Measurements from ENCODE around the gene PHETA2.
"Not testable (repeated sequence)": the region's sequence is repeated elsewhere in the genome, so short reads cannot be mapped to it uniquely, and the experiment has no call there.

Gene PHETA2

DNA sequence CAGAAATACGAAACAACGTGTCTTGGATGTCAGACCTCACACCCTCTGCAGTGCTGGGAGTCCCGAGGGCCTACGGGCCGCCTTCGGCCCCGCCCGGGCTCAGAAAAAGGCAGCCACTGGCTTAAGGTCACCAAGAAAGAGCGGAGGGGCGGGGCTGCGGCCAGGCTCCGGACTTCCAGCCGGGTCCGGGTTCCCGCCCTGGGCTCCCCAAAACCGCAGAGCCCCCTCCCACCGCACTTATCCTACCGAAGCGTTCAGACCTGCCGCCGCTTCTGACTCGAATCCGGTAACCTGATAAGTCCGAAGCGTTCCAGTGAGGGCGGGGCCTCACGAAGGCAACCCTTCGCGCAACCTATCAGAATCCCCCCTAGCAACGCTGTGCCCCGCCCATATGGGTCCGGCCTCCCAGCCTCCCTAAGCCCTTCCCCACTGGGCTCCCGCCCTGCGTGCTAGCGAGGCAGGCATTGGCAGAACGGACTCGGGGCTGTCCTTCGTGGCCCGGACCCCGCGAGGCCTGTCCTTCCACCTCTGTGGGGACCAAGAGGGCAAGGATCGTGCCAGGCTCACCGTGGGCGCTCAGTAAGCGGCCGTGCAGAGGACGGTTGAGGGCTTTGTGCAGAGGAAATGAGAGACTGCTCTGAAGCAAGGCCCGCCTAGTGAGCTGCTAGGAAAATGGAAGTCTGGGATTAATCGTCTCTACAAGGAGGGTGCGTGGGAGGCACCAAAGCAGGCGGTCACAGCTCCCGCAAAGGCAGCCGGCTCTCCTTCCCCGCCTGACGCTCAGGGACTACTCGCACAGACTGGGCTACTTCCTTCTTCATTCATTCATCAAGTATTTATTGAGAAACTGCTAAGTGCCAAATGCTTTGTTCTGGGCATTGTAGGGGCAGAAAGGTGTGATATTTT is 3.3 kb upstream of the PHETA2 start, which contains the start of gene NAGA:
TSS of gene NAGA (minus strand) at position 296 of the 906 bp plus-strand sequence. CDS start 515 bp downstream, outside the sequence.
- peak; percentile 99 for DNase-seq

DNA sequence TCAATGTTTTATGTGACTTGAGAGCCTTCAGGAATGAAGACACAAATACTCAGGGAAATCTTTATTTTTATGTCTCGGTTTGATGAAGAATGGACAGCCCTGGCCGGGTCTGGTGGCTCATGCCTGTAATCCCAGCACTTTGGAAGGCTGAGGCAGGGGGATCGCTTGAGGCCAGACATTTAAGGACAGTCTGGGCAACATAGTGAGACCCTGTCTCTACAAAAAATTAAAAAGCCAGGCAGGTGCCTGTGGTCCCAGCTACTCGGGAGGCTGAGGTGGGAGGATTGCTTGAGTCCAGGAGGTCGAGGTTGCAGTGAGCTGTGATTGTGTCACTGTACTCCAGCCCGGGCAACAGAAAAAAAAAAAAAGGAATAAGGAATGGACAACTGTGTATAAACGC is 2.5 kb upstream of the PHETA2 start:
- not testable (repeated sequence) for DNase-seq

DNA sequence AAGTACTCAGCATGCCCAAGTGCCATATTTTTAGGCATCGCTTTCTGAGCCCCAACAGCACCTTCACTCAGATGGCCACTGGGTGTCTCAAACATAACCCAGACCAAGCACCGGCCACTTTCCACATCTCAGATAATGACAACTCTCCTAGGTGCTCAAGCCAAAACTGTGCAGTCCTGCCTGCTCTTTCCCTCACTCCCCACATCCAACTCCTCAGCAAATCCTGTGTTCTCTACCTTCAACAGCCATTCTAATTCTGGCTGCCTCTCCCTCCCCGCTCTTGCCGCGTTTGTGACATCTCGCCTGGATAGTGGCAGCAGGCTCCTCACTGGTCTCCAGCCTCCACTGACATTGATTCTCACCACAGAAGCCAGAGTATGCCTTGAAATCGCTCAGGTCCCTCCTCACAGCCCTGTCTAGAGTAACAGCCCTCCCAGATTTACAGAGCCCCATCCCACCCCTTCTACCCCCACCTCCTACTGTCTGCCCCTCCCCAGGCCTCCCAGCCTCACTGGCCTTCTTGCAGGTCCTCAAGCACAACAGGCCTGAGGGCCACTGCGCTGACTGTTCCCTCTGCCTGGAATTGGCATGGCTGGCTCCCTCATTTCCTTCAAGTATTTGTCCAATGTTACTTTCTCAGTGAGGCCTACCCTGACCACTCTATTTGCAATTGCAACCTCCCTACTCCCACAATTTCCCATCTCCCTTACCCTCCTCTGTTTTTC is 1.3 kb upstream of the PHETA2 start:
- peak; percentile 25 for DNase-seq

DNA sequence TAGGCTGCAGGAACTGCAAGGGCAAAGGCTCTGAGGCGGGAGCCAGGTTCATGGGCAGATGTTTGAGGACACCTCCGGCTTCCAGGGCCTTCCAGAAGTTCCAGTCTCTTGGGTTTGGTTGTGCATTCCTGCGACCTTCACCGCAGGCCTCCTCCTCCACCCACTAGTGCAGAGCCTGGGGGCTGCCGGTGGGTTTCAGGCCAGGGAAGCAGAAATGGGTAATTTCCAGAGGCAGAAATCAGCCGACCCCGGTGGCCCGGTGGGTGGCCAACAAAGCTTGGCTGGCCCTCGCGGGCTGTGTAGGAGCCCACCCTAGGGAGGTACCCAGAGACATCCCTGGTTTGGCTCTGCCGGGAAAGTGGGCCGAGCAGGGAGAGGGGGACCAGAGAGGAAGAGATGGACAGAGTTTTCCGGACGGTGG is 417 bp upstream of the PHETA2 start:
- DNase-seq, result no peak

DNA sequence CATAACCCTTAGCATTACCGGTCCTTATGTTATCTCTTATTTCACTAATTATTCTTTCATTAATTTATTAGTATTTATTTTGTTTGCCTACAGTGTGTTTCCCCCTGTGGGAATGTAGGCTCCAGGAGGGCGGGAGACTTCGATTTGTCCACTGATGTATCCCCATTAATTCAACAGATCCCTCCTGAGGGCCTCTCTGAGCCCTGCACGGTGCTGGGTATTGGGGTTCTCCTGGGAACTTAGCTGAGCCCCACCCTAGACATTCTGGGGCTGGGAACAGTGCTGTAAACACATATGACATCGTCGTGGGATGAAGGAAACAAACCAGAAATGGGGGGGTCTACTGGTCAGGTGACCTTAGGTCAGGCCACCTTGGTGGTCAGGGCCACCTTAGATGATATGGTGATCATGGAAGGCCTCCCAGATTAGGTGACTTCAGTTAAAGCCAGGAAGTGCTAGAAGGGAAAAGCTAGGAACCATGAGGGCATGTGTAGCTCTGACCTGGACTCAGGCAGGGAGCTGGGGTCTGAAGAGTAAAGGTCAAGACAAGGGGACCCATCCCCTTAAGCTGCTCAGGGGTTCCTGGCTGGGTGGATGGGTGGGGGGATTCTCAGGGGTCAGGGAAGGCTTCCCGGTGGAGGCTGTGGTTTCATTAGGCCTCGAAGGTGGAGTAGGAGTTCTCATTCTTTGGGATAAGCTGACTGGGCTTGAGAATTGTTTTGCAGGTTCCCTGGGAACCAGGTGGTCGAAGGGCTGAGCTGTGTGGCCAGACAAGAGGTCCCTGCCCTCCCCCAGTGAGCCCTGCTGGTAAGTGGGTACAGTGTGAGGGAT is 1.0 kb downstream of the PHETA2 start:
- DNase-seq, result no peak

DNA sequence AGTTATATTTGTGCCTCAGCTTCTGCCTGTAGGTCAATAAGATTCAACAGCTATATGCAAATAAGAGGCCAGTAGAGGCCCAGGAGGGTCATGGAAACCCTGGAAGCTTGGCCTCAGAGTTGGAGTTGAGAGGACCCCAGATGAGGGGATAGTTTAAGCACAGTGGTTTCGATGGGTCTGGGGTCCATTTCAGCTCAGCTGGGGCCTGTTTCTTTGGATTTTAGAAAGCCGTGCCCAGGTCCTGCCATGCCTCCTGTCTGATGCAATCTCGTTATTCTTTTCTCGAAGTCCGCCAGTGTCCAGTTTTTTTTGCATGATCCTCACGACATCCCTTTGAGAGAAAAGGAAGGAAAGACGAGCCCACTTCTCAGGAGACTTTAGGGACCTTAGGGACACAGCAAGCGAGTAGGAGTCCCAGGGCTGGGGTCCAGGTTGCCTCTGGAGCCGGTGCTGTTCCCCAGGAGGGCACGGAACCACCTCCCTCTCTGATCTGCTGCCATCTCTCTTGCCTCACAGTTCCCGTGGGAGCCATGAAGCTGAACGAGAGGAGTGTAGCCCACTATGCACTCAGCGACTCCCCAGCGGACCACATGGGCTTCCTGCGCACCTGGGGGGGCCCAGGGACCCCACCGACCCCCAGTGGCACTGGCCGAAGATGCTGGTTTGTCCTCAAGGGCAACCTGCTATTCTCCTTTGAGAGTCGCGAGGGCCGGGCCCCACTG is 2.9 kb downstream of the PHETA2 start:
- no peak for DNase-seq

DNA sequence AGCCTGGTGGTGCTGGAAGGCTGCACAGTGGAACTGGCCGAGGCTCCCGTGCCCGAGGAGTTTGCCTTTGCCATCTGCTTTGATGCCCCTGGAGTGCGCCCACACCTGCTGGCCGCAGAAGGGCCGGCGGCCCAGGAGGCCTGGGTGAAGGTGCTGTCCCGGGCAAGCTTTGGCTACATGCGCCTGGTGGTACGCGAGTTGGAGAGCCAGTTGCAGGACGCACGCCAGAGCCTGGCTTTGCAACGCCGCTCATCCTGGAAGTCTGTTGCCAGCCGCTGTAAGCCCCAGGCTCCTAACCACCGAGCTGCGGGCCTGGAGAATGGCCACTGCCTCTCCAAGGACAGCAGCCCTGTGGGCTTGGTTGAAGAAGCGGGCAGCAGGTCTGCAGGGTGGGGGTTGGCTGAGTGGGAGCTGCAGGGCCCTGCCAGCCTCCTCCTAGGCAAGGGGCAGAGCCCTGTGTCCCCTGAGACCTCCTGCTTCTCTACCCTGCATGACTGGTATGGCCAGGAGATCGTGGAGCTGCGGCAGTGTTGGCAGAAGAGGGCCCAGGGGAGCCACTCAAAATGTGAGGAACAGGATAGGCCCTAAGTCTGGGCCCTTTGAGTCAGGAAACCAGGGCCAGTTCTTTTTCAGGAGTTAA is 3.6 kb downstream of the PHETA2 start:
- DNase-seq, result no peak

DNA sequence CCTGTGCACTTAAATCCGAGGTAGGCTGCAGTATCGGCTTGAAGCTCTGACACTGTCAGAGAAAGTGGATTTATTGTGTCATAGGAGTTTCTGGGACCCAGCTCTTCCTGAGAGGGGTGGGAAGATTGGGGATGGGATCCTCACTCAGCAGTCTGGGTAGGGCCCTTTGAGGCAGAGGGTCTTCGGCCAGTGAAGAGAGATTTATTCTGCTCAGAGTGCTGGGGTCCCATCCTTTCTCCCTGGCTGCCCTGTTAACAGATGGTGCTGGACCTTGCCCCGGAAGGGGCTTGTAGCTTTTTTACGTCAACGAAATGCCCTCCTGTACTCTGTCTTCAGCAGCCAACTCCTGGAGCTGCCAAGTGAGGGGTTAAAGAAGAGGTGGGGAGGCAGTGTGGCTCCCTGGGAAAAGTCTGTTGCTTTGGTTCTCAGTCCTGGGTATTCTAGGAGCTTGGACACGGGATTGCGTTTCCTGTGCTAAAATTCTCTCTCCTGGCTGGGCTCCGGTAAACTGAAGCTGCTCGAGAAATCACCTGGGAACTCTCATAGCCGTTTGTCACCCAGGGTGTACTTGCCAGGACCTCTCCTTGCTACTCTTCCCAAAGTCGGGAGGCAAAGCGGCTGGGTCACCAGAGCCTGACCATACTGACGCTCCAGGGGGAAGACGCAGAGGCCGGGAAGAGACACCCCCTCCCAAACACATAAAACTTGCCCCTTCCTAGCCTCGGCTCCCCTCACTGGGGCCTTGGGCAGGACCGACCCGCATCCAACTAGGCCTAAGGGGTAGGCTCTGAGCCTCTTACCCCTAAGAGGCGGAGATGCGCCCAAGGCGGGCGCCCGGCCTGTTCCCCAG is 4.6 kb downstream of the PHETA2 start:
- DNase-seq, result no peak

DNA sequence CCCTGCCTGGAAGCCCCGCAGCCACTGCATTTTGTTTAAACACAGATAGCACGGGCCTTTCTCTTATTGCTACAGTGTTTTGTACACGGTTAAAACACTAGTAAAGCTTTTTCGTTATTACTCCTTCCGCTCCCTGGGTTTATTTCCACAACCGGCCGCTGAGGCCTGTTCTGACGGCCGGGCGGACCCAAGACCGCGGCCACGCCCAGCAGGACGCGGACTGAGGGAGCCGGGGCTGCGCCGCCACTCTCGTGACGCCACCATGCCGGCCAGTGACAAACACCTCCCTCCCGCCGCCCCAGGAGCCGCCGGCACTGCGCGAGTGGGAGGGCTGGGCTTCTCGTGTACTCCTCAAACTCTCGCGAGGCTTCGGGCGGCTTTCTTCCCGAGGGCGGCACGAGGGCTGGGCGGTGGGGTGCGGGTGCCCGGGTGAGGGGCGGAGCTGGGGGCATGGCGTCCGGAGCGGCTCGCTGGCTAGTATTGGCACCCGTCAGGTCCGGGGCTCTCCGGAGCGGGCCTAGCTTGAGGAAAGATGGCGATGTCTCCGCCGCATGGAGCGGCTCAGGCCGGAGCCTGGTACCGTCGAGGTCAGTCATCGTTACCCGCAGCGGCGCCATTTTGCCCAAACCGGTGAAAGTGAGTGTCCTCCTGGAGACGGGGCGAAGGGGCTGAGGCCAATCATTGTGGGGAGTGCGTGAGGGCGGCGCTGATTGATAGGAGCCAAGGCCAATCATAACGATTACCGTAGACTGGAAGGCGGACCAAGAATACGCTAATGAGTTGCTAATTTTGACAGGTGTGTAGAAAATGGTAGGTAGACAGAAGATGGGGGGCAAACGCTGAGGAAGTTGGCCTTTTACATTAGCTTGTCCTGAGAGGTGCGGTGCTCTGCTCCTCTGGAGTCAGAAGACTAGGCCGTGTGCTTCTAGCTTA is 5.5 kb downstream of the PHETA2 start, which contains the start of gene SMDT1:
TSS of gene SMDT1 (plus strand) at position 382 of the 933 bp plus-strand sequence. CDS start at position 451, 69 bp downstream.
- DNase-seq, result peak; percentile 100

DNA sequence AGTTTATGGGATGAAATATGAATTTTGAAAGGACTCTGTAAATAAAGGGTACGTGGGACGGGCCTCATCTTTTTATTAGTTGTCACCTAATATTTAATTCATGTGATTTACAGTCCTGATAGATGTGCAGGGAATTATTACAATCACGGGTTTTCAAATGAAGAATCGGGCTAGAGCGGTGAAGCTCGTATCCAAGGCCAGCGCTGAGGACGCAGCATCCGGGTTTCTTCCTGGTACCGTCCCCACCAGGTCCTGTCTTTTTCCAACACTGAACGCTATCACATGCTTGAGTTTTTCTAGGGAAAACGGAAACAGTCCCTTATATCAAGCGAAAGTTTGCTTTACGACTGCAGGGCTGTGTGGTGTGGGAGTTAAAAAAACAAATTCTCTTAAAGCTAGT is 6.2 kb downstream of the PHETA2 start:
- peak; percentile 65 for DNase-seq

DNA sequence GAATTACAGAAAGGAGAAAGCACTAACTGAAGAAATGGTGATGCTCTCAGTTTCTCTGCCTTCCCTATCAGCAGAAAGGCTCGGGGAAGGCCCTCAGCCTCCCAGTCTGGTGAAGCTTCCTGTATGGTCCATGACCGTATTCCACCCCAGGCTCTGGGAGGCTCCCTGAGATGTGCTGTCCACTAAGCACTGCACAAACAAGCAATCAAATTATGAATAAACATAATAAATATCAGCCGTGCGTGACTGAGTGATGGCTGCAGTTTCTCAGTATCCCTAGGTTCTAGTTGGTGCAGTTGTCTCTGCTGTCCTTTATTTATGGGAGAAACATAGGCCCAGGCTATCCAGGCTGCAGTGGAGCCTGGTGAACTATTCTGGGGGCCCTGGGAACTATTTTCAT is 9.1 kb downstream of the PHETA2 start:
- no peak for DNase-seq

DNA sequence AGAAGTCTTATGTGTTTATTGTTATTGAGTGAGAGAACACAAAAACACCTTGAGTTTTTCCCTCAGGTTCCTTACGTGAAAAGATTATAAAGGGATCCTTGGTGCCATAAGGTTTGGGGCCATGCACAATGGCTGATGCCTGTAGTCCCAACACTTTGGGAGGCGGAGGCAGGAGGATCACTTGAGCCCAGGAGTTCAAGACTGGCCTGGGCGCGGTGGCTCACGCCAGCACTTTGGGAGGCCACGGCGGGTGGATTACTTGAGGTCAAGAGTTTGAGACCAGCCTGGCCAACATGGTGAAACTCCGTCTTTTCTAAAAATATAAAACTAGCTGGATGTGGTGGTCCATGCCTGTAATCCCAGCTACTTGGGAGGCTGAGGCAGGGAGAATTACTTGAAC is 10.8 kb downstream of the PHETA2 start:
- DNase-seq, result no peak

DNA sequence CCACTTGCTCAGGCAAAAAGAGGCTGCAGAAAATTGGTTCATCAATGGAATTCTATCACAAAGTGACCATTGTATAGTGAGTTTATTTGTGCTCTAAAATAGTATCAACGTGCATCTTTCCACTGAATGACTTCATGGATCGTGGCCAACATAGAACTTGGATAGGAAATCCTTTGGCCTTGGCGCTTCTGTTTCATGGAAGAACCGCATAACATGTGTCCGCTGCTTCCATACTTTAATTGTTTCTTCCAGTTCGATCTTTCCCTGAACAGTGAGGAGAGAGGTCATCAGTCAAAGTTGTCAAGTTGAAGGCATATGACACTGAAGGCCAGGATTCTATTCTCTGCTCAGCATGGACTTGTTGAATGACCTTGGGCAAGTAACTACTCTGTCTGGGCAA is 12.0 kb downstream of the PHETA2 start:
- no peak for DNase-seq

DNA sequence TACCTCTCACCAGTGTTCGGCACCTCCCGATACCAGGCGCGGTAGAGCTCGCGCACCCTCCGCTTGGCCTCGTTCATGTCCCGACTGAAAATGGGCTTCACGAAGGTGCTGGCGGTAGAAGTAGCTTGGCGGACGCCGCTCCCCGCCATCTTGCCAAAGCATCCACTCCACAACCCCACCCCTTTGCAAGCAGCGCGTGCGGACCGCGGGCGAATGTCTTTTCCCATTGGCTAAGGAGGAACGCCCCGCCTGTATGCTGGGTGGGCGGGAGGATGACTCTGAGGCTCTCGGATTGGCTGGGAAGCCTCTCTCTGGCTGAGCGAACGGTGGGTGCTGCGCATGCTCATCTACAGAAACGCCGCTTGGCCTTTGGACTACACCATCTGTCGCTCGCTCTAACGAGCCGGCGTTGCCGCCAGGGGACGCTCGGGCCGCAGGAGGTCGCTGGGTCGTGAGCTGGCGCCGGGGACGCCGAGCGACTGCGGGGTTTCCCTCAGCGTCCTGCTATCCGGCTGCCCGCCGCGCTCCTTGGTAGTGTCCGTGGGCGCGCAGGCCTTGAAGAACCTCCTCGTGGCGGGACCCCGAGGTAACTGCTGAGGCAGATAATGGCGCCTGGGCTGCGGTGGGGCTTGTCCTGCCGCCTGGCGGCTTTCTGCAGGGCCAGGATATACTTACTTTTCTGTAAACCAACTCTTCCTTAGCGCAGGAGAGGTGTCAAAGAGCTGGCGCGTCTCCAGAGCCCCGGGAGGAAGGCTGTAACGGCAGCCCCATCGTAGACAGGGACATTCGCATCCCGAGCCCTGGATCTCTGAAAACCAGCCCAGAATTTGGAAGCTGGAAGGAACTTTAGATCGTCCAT is 16.8 kb downstream of the PHETA2 start, which contains the start of gene NDUFA6:
TSS of gene NDUFA6 (minus strand) at position 177 of the 859 bp plus-strand sequence. CDS start at position 149, 28 bp downstream.
- peak; percentile 100 for DNase-seq

DNA sequence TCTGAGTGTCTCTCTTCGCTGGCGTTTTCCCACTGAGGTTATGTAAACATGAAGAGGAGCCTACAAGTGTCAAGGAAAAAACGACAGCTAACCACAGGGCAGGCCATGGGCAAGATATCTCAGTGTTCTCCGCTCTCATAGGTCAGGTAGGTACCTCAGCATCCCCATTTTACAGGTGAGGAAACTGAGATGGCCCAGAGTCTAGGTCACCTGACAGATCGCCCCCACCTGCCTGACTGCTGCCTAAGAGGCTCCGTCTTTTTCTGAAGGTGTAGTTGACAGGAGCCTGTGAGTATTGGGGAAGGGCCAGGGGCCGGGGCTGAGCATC is 17.4 kb downstream of the PHETA2 start:
- DNase-seq, result peak; percentile 71

DNA sequence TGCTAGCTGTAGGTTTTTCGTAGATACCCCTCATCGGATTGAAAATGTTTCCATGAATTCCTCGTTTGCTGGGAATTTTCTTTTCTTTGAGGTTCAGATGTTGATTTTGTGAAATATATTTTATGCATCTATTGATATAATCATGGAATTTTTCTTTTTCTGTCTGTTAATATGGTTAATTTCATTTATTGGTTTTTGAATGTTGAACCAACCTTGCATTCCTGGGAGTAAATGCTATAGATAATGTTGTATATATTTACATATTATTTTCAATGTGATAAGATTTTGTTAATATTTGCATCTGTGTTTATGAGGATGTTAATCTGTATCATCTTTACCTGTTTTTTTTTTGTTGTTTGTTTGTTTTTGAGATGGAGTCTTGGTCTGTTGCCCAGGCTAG is 27.2 kb downstream of the PHETA2 start:
- DNase-seq, result no peak

DNA sequence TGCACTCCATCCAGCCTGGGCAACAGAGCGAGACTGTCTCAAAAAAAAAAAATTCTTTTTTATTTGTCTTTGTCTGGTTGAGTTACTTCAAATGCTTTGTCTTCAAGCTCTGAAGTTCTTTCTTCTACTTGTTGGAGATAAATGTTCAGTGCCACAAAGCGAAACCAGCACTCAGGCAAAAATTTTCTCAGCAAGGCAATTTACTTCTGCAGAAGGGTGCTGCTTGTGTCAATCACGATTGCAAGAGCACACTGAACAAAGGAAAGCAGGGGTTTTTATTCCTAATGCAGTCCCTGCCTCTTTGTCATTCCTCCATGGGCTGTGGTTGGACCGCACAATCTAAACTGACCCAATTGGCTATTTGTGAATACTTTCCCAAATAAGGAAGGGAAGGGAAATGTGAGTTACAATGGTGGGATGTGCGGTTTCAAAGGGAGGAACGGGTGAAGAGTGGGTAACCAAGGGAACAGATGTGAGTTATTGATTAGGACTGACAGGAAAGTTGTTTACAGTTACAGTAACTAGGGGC is 30.3 kb downstream of the PHETA2 start:
- not testable (repeated sequence) for DNase-seq

DNA sequence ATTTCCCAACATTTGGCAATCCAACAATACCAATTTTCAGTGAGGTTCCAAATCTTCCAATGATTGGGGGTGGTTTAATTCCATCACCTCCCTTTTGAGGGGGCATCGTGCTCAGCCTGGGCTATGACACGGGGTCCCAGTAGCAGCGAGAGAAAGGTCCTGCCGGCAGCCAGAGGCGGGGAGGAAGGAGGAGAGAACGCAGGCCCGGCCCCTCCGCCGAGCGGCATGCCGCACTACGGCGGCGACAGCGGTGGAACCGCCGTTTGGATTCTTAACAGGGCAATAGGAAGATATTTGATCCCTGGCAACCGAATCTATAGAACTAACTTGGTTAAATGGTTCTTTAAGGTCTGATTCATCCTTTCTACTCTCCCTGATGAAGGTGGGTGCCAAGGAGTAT is 34.8 kb downstream of the PHETA2 start:
- DNase-seq, result no peak
